Stimulated activated CD8-positive, alpha-beta memory T cell treated with anti-CD3 and anti-CD28 coated beads, Interleukin-15, amount 100 ng/mL, for 4 hours (primary cell): ENCODE measurements around the gene SYNCRIP.
"Not testable (repeated sequence)": the region's sequence is repeated elsewhere in the genome, so short reads cannot be mapped to it uniquely, and the experiment has no call there.

ENCODE experiments used
- DNase-seq, 2 donors: peaks; one replicate each; pipeline ENCODE4 v3.0.0-alpha.2; 2020; ENCODE audit warnings: low read depth in 2 of 2

The SYNCRIP gene

DNA sequence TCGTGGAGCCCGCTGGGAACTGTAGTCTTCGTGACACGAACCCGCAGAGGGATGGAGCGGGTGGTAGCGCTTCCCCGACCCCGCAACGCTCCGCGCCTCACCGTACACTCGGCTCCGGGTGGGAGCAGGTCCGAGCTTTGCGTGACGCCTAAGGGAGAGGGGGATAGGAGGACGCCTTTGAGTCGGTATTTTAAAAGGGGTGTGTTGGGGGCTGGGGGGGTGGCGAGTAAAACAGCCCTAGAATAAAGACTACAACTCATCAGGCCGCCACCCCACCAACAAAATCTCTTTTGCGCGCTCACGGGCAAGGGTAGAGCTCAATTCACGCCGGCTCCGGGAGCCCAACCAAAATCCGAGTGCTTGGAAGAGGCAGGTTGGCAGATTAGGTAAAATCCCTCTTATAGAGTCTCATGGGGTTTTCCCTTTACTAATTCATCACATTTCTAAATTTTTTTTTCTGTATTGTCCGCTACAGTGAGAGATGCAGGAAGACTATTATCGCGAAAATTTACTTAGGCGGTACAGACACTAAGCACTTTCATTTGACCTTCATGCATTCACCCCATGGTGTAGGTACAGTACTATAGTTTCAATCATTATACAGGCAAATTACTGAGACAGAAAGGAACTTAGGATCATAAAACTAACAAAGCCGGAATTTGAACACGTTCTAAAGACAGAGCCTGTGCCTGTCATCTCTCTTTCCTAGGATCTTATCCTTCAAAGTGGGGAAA is 48.3 kb downstream of the SYNCRIP start:
- DNase-seq = peak in 1 of 2 donors; percentile 5

DNA sequence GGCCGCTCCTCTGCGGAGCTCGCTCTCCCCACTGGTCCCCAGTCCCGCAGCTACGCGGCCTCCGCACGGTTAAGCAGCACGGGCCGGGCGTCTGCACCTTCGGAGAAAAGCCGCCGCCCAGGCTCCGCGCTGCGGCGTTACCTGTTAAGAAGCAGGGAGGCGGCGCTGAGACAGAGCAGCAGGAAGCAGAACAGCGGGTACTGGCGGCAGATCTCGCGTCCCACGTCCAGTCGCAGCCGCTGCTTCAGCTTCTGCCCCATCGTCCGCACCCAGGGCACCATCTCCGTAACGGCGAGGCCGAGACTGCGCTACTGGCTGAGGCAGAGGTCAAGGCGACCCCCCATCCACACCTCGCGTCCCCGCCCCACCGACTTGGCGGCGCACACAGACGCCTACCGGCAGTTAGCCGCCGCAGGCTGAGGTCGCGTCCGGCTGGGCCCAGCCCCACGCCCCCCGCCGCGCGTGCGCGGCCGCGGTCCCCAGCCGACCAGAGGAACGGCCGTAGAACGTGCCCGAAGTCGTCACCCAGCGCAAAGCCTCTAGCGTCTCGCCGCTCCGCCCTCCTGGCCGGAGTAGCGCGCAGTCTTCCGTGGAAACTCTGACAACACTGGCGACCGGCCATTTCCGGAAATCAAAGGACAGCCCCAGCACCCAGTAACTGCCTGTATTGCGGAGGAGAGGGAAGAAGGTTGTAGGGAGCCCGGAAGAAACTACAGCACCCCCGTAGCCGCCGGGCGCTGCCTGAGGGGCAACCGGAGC is 49.1 kb downstream of the SYNCRIP start, which contains the start of gene SNX14:
SNX14 (minus strand) TSS at position 421 of the 759 bp plus-strand sequence; CDS start at position 281, 140 bp downstream.
- DNase-seq = peak; percentile 51 to 62

DNA sequence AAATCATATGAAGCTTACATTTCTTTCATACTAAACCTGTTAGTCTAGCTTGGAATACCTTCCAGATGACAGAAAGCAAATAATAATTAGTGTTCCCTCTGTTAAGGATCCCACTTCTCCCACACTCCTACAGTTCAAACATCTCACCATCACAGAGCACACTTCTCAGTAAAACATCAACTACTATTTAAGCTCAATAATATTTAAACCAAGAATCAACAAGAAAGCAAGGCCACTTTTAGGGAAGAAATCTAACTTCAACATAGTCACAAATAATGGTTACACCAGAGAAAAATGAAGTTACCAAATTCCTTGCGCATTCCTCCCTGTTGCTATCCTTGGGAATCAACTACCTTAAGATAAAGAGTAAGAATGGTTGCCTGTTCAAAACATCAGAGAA is 50.7 kb downstream of the SYNCRIP start:
- no peak for DNase-seq

DNA sequence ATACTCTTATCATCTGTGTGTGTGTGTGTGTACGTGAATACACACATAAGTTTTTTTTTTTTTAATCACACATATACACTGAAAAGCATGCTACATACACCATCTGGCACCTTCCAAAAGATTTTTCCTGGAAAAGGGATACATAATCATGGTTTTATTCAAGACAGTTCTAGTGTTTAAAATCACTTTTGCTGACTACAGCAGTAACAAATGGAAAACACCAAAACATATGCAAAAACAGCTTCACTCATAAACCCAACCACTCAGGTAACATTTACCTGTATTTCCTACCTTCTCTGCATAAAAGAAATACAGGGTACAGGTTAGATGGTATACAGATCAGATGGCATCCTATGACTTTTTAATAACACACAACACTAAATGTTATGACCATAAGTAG is 51.5 kb downstream of the SYNCRIP start:
- no peak for DNase-seq

DNA sequence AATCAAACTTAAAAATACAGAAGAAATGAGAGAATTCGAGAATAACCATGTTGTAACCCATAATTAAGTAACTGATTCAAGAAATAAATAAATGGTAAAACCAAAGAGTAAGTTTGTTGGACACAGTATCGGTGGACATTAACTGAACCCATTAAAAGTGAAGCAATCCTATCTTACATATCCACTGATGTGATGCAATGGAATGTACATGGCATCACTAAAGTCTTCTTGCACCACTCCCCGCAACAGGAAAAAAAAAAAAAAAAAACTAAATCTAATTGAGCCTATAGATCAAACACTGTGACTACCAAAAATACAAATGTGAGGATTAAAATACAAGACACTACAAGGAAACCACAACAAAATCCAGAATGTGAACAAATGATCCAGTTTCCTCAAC is 56.9 kb downstream of the SYNCRIP start:
- no peak for DNase-seq

DNA sequence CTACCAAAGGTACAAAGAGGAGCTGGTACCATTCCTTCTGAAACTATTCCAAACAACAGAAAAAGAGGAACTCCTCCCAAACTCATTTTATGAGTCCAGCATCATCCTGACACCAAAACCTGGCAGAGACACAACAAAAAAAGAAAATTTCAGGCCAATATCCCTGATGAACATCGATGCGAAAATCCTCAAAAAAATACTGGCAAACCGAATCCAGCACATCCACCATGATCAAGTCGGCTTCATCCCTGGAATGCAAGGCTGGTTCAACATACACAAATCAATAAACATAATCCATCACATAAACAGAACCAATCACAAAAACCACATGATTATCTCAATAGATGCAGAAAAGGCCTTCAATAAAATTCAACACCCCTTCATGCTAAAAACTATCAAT is 59.9 kb downstream of the SYNCRIP start:
- not testable (repeated sequence) for DNase-seq

DNA sequence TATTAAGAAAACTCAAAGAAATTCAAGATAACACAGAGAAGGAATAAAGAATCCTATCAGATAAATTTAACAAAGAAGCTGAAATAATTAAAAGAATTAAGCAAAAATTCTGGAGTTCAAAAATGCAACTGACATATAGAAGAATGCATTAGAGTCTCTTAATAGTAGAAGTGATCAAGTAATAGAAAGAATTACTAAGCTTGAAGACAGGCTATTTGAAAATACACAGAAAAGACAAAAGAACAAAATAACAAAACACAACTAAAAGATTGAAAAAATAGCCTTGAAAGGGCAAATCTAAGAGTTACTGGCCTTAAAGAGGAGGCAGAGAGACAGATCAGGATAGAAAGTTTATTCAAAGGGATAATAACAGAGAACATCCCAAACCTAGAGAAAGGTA is 61.1 kb downstream of the SYNCRIP start:
- DNase-seq = no peak

GRCh38 chr6:85580878-85581267 is 61.8 kb downstream of the SYNCRIP start:
- no peak for DNase-seq

- DNase-seq = no peak
Observed at GRCh38 chr6:85580118-85580877, 62.4 kb downstream of the SYNCRIP start.

- DNase-seq = no peak
Observed at GRCh38 chr6:85579581-85579980, 63.1 kb downstream of the SYNCRIP start.

- DNase-seq = no peak
Observed at GRCh38 chr6:85576476-85576875, 66.2 kb downstream of the SYNCRIP start.

GRCh38 chr6:85574932-85575598 is 67.6 kb downstream of the SYNCRIP start:
- no peak for DNase-seq

DNA sequence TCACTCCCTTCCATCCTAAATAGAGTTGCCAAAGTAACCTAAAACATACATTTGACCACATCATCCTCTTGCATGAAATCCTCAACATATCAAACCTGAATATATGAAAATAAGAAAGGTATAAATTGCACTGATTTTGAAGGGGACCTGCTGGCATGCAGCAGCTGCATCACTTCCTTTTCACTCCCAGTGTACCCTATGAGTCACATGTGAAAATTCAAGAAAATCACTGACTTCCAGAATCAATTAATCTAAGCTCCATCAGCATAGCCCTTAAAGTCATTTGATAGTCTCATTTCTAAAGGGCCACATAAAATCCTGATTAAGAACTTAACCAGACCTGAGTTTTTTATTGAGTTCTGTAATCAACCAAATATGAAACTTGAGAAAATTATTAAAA is 73.4 kb downstream of the SYNCRIP start:
- no peak for DNase-seq

GRCh38 chr6:85568411-85568810 is 74.3 kb downstream of the SYNCRIP start:
- no peak for DNase-seq

DNA sequence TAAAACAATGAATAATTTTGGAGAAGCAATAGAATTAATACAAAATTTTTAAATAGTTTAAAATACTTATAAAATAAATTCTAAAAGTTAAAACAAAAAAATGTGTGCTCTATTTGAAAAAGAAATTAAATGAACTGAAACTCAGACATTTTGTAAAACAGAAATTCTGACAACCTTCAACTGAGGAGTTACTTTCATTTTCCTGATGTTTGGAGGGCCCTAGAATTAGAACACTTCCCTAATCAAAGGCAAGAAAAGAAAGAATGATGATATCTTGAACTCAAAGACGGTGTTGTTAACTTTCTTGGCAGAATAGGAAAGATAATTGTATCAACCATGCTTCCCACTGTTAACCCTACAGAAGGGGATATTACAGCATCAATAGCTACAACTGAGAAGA is 77.0 kb downstream of the SYNCRIP start:
- DNase-seq = no peak

- DNase-seq = not testable (repeated sequence)
Observed at GRCh38 chr6:85564223-85564622, 78.5 kb downstream of the SYNCRIP start.
